ENCODE measurements around the gene PDZRN3. TPM values are rescaled to one million over a fixed set of nuclear protein-coding genes. Genes with fewer than 3 reads are reported as not detected.
"Not testable (repeated sequence)": the region's sequence is repeated elsewhere in the genome, so short reads cannot be mapped to it uniquely, and the experiment has no call there.

Gene PDZRN3
- total RNA-seq, 1 donor from 2014 or later, result 135 TPM

- DNase-seq (ENCODE audit: low read depth), result no peak
These were observed 32.3 kb downstream of the PDZRN3 start for GRCh38 chr3:73592154-73593144.

DNA sequence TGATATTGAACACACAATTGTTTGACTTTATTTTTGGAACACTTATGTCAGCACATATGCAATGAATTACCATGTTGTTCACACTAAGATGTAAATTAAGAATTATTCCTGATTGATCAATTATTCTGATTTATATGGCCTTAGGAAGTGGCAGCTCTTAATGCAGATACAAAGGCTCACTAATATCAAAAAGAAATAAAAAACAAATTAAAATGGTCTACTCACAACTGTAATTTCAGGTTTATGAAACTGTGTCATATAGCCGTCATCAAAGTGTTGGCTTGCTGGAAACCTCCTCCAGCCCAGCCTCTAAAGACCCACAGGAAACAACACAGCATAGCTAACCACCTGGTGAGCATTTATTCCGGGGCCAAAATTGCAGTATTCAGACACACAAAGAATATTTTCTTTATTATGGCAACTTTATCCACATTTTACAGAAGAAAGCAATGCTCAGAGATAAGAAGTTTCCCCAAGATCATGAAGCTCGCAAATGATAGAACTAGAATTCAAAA is 33.4 kb downstream of the PDZRN3 start:
- DNase-seq (ENCODE audit: low read depth), result no peak

DNA sequence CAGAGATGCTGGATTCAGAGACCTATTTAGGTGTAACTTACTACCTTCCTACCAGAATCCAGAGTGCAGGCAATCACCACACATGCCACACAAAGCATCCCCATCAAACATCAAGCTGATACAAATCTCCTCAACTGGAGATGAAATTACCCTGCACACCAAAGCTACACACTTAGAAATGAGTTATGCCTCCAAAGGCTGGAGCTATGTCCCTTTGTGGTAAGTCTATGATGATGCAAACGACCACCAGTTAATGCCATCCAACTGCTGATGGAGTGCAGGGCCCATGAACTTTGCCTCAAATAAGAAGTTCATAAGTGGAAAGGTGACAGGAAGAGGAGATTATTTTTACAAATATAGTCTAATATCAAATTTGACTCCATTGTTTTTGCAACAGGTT is 38.1 kb downstream of the PDZRN3 start:
- peak; percentile 59 for DNase-seq (ENCODE audit: low read depth)

GRCh38 chr3:73586190-73586589 is 38.6 kb downstream of the PDZRN3 start:
- DNase-seq (ENCODE audit: low read depth), result peak; percentile 93

GRCh38 chr3:73584873-73585272 is 39.9 kb downstream of the PDZRN3 start:
- no peak for DNase-seq (ENCODE audit: low read depth)

DNA sequence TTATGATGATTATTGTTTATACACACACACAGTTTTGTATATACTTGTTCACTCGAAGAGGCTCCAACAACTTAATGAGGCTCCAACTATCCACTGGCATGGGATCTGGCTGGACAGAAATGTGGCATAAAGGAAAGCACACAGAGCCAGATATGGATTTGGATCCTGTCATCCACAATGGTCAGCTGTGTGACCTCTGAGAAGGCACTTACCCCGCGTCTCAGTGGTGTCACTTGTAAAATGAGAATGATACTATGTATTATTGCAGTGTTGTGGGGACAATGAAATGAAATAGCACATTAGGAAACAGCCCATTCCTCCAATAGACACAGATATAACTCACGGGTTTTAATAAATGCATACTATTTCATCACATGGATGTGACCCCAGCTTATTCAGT is 42.2 kb downstream of the PDZRN3 start:
- DNase-seq (ENCODE audit: low read depth), result no peak

DNA sequence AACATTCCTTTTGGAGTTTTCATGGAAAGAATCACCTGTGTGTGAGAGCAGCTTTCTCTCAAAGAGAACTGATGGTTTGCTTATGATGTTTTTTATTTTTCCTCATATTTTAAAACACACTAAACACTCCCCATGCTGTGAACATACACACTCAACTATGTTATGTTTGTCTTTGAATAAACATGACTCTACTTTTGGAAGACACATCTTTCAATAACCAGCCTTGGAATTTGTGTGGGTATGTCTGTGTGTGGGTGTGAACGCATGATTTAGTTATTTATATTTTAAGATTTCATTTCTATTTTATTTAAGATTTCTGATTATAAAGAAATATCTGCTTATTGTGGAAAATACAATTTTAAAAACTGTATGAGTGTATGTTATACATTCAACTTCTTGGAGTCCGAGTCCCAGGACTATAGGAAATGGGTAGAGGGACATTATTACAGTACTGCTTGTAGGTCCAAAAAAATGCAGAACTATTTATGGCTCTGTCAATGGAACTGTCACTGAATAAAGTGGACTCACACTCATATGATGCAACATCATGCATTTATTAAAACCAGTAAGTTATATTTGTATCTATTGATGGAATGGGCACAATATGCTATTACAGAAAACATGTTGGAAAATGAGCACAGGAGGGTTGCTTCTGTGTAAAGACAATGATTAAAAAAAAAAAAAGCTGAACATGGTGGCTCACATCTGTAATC is 43.5 kb downstream of the PDZRN3 start:
- DNase-seq (ENCODE audit: low read depth), result no peak

DNA sequence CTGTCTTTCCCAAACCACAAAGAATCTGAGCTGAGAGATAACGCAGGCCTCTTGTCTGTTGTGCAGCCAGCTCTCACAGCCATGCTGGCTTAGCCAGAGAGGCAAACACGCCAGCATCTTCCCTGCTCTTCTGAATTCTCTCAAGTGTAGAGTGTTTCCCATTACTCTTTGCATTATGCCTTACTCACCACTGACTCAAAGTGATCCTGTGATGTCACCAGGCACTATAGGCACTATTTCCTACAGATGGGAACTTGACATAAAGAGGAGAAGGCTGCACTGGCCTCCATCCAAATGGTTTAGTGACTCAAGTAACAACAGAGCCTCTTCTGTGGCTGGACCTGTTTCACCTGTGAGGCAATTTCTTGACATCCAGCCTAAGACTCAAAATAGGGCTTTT is 44.4 kb downstream of the PDZRN3 start:
- no peak for DNase-seq (ENCODE audit: low read depth)

- no peak for DNase-seq (ENCODE audit: low read depth)
These were observed 47.0 kb downstream of the PDZRN3 start for GRCh38 chr3:73577704-73578103.

DNA sequence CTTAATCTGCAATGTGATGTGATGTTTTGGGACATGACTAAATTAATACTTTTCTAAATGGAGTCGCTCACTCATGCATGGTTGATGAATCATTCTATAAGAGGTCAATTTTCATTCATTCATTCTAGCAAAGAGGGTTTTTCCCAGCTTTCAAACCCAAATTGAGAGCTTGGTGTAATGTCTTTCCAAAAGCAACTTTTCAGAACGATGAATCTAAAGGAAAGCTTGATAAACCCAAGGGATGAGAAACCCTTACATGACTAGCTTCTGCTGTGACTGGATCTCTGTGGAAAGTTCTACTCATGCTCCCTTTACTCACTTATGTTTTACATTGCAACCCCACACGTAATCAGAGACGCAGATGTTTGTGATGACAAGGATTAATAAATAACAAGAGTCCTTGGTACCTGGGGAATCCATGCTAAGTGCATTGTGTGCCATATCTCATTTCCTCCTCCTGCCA is 47.7 kb downstream of the PDZRN3 start:
- DNase-seq (ENCODE audit: low read depth), result no peak

GRCh38 chr3:73575953-73576352 is 48.8 kb downstream of the PDZRN3 start:
- DNase-seq (ENCODE audit: low read depth), result no peak

DNA sequence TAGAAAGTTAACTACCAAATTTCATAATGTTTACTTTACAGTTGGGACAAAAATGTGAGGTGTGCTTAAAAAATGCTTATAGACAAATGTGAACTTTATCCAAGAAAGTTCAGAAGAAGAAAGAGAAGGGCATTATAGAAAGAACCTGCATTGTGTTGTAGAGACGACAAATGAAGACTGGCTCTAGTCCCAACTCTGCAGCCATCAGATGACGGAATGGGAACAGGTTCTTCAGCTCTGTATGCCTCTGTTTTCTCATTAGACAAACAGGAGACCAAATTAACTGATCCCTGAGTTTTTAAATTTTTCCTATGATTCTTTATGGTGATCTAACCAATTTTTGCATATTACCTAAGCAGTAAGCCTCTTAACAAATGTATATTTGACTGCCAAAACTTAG is 49.2 kb downstream of the PDZRN3 start:
- no peak for DNase-seq (ENCODE audit: low read depth)

- peak; percentile 76 for DNase-seq (ENCODE audit: low read depth)
These were observed 51.5 kb downstream of the PDZRN3 start for GRCh38 chr3:73573204-73573603.

- no peak for DNase-seq (ENCODE audit: low read depth)
These were observed 52.4 kb downstream of the PDZRN3 start for GRCh38 chr3:73572368-73572767.

DNA sequence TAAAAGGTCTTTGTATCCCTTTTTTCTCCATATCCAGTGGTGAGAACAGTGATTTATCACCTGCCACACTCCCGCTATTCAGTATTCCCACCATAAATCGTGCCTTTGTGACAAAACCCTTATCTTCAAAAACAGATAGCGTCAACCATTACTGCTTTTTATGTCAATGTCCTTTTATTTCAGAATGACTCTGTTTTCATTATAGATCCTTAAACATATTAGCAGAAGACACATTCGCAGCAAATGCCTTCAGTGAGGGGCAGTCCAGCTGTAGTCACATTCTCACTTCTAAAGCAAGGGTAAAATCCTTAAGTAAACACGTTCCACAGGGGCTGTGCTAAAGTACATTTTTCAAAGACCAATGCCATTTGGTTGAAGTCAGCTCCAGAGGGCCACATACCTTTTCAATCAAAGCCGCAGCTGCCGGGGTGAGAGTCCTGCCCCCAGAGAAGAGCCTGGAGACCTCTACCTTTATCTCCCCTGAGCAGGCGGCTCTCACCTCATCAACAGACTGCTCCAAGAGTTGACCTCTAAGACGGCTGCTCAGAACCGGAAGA is 53.4 kb downstream of the PDZRN3 start:
- no peak for DNase-seq (ENCODE audit: low read depth)

DNA sequence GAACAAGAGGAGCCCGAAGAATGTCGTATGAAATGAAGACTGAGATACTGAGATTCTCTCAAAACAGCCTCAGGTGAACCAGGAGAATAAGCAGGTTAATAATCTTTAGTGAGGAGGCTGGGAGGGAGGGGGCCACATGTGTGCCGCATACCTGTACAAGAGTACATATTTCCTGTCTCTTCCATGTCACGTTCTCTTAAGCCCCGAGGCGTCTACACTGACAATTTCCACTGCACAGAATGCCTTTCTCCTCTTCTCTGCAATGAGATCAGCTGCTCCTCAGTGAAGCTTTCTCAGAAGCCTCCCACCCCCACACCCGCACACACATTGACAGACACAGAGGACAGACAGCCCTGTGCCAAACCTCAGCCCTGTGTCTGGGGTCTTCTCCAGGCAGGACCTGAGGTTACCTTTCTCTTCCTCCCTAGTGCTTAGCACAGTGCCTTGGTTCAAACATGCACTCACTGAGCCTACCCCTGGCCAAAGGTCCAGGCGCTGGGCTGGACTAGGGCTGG is 55.4 kb downstream of the PDZRN3 start:
- DNase-seq (ENCODE audit: low read depth), result no peak

- peak; percentile 58 for DNase-seq (ENCODE audit: low read depth)
These were observed 56.3 kb downstream of the PDZRN3 start for GRCh38 chr3:73568371-73568862.

DNA sequence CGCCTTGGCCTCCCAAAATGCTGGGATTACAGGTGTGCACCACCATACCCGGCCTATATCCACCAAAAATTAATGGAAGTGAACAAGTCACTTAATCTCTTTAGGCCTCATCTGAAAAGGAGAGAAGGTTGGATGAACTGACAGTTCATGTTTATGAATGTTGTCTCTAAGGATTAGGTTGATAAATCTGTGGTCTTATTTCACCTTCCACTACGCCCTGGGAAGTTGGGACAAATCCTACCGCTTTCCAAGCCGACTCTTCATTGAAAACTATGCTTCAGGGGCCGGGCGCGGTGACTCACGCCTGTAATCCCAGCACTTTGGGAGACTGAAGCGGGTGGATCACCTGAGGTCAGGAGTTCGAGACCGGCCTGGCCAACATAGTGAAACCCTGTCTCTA is 59.4 kb downstream of the PDZRN3 start:
- not testable (repeated sequence) for DNase-seq (ENCODE audit: low read depth)

GRCh38 chr3:73563896-73564582 is 60.7 kb downstream of the PDZRN3 start:
- no peak for DNase-seq (ENCODE audit: low read depth)

DNA sequence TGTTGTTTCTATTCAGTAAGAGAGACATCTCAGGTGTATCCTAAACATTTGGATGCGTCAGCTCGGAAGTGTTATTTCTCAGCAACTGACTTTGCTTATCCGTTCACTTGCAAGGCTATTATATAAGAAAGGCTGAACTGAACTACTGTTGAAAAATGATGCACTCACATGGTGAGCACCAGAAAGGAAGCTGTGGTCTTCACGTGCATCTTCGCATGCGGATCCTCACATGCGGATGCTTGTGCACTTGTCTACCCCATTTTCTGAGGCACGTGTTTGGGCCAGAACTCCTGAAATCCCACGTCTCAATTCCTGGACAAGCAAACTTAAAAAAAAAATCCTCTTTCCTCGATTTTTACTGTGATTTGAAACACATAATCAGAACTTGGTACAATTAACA is 63.2 kb downstream of the PDZRN3 start:
- no peak for DNase-seq (ENCODE audit: low read depth)

DNA sequence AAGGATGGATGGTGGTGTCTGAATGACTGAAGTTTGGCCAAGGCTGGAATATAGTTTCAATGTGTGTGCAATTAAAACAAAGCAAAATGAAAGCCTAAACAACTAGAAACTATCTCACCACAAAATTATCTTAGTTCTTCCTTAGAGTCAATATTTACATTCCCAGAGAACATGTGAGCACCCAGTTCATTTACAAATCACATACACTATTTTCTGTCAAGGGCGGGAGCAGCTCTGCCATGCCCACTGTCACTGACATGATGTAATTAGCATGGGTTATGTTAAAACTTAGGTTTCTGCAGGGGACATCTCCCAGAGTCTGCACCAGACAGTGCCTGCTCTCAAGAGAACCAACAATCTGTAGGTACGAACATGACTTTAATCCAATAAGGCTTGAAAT is 65.0 kb downstream of the PDZRN3 start:
- DNase-seq (ENCODE audit: low read depth), result no peak

All from myocyte (in vitro differentiated cells).